Measurements from ENCODE around the gene ELAVL2.

The ELAVL2 gene

GRCh38 chr9:23842565-23843129, 16.6 kb upstream of the ELAVL2 start:
- no peak overlapping the region for H3K4me3 ChIP-seq (ENCODE audit: low read depth, low read length)

GRCh38 chr9:23841304-23841703, 15.3 kb upstream of the ELAVL2 start:
- TF ChIP-seq CTCF (IDR thresholded peaks at IDR 0.05; ENCODE audit: control insufficient read depth, extremely low read depth, insufficient read depth): no peak
- no peak overlapping the region for H3K4me3 ChIP-seq (ENCODE audit: low read depth, low read length)
- DNase-seq (ENCODE audit: low read depth): no peak

More at GRCh38 chr9:23842565-23843129, 16.6 kb upstream of the ELAVL2 start:
- peak; percentile 54 for TF ChIP-seq CTCF (IDR thresholded peaks at IDR 0.05; ENCODE audit: control insufficient read depth, extremely low read depth, insufficient read depth)
- no peak for DNase-seq (ENCODE audit: low read depth)

GRCh38 chr9:23837038-23837437, 11.0 kb upstream of the ELAVL2 start:
- TF ChIP-seq CTCF (IDR thresholded peaks at IDR 0.05; ENCODE audit: control insufficient read depth, extremely low read depth, insufficient read depth): no peak
- DNase-seq (ENCODE audit: low read depth): no peak
- H3K4me3 ChIP-seq (ENCODE audit: low read depth, low read length): no peak overlapping the region

- TF ChIP-seq CTCF (IDR thresholded peaks at IDR 0.05; ENCODE audit: control insufficient read depth, extremely low read depth, insufficient read depth): no peak
- H3K4me3 ChIP-seq (ENCODE audit: low read depth, low read length): no peak overlapping the region
- DNase-seq (ENCODE audit: low read depth): no peak
Measured at GRCh38 chr9:23830929-23831730, 5.1 kb upstream of the ELAVL2 start.

GRCh38 chr9:23830476-23830805, 4.4 kb upstream of the ELAVL2 start:
- DNase-seq (ENCODE audit: low read depth): no peak
- TF ChIP-seq CTCF (IDR thresholded peaks at IDR 0.05; ENCODE audit: control insufficient read depth, extremely low read depth, insufficient read depth): no peak

GRCh38 chr9:23829580-23830475, 3.8 kb upstream of the ELAVL2 start:
- H3K4me3 ChIP-seq (ENCODE audit: low read depth, low read length): no peak overlapping the region
- peak; percentile 49 for DNase-seq (ENCODE audit: low read depth)
- no peak for TF ChIP-seq CTCF (IDR thresholded peaks at IDR 0.05; ENCODE audit: control insufficient read depth, extremely low read depth, insufficient read depth)

More at GRCh38 chr9:23830476-23830805, 4.4 kb upstream of the ELAVL2 start:
- no peak overlapping the region for H3K4me3 ChIP-seq (ENCODE audit: low read depth, low read length)
